LNCAP (cell line): ENCODE measurements around the gene DPM2.

Experiments used
- CTCF ChIP-seq: fragments of 450-650 bp; IDR thresholded peaks from 2 replicates; pipeline ENCODE4 v1.5.1; 2017; ENCODE audit warnings: mild to moderate bottlenecking

DPM2 gene, protein sequence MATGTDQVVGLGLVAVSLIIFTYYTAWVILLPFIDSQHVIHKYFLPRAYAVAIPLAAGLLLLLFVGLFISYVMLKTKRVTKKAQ

GRCh38 chr9:127937388-127938297 is at the start of gene DPM2:
DPM2 (minus strand) TSS chr9:127937854; CDS start chr9:127937820, 34 bp downstream.
- no peak for TF ChIP-seq CTCF

- TF ChIP-seq CTCF = no peak
Observed at GRCh38 chr9:127987103-127987614, 49.5 kb upstream of the DPM2 start.

GRCh38 chr9:127985011-127985410 is 47.4 kb upstream of the DPM2 start:
- no peak for TF ChIP-seq CTCF

GRCh38 chr9:127983847-127984289 is 46.2 kb upstream of the DPM2 start:
- no peak for TF ChIP-seq CTCF

DNA sequence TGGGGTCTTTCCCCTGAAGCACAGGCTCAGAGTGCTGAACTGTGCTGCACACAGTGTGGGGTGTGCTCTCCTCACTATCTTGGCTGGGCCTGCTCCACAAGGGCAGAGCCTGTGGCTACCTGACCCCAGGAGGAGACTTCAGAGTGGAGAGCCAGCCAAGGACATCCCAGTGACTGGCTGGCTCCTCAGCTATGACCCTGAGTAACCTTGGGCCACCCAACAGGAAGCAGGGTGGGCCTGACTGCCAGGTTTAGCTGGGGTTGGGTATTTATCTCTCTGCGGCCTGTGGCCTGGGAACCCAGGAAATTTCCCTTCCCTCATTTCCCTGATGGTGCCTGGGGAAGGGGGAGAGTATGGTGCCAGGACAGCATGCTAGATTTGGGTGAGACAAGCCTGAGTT is 45.3 kb upstream of the DPM2 start:
- no peak for TF ChIP-seq CTCF

GRCh38 chr9:127981559-127982121 is 44.0 kb upstream of the DPM2 start:
- TF ChIP-seq CTCF = no peak

GRCh38 chr9:127980706-127981558 is 43.3 kb upstream of the DPM2 start, which contains the start of gene EEIG1:
EEIG1 (minus strand) TSS chr9:127980989; CDS start chr9:127980137, 852 bp downstream.
- no peak for TF ChIP-seq CTCF
